NCI-H1105 (cell line): Measurements from ENCODE around the gene FAXDC2.
"Not testable (repeated sequence)": the region's sequence is repeated elsewhere in the genome, so short reads cannot be mapped to it uniquely, and the experiment has no call there.

Source experiments
- DNase-seq: peaks from one replicate; lab custom pipeline; 2025; lab: John Stamatoyannopoulos, UW

Gene FAXDC2

DNA sequence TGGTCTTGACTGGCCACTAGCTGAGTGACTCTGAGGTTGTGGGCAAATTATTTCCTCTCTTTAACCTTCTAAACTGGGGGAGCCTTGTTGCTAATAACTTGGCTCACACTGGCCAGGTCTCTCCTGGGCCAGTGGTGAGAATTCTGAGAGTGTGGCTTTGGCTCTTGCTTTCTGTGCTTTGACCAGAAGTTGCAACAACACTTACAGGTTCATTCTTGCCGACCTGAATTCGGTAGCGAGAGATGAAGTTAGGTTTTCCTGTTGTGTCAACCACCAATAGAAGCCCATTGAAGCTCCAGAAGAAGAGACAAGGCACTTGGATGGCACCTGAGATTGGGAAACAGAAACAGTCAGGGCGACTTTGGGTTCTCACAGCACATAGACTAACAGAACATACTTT is 19.8 kb downstream of the FAXDC2 start:
- no peak for DNase-seq

DNA sequence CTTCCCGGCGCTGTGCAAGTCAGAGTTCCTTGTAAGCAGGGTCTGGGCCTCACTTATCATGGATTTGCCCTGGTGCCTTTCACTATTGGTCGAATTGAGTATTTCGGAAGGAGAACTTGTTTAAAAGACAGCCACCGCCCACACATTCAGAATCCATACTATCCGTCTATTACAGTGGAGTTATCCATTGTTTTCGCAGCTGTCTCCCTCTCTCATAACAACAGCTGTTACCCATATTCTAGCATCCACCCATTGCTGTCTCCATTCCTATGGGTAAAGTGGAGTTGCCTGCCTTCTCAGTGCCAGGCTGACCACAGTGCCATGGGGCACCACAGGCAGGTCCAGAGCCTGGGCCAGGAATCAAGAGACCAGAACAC is 20.2 kb downstream of the FAXDC2 start:
- no peak for DNase-seq

DNA sequence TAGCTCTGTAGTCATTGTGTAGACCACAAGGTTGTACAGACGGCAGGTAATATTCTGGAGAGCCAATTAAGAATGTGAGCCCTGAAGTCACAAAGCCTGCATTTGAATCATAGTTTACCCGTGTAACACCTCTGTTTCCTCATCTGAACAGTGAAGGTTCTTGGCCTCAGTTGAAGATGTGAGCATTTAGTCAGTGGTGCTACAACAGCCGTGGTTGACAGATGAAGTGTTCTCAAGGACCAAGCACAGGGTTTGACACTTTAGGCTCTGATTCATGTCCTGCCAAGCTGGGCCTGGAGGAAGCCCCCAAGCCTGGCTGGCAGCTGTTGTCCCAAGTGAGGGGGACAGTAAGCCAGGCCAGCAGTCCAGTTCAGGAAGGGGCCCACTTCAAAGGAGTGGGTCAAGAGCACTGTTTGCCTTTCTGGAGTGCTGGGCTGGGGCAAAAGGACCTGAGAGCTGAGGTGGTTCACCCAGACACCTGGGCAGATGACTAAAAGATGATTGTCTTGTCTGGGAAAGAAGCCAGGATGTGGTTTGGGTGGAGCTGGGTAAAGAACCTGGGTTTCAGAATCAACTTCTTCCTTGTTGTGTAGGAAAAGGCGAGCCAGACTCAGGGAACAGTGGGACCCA is 20.7 kb downstream of the FAXDC2 start:
- no peak for DNase-seq

DNA sequence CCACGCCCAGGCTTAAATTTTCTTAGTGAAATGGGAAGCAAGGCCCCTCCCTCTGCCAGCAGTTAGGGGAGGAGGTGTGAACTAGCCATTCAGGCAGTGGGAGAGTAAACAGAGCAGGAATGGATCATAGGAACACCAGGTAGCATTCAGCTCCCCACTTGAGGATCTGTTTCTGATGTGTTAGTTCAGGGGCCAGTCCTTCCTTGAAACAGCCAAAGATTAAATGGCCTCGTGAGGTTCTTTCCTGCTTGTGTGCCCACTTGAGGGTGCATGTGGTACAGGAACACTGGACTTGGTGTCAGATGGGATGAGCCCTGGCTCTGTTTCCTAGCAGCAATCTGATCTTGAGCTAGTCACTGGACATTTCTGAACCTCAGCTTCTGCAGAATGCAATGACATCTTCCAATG is 21.2 kb downstream of the FAXDC2 start:
- DNase-seq, result no peak

DNA sequence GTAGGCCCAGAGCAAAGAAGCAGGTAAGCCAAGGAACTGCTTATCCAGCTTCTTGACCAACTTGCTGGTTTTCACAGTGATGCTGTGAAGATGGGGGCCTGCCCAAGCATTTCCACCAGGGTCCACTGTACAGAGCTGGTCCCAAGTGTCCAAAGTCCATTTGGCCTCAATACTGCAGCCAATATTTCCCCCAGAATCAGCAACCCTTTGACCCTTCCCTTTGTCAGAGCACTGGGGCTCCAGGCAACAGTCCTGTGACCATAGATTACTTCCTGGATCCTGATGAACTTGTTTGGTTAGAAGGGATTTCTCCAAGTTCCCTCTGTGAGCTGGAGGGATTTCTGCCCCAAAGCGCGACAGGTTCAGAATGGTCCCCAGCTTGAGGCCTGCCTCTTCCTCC is 26.3 kb downstream of the FAXDC2 start:
- no peak for DNase-seq

DNA sequence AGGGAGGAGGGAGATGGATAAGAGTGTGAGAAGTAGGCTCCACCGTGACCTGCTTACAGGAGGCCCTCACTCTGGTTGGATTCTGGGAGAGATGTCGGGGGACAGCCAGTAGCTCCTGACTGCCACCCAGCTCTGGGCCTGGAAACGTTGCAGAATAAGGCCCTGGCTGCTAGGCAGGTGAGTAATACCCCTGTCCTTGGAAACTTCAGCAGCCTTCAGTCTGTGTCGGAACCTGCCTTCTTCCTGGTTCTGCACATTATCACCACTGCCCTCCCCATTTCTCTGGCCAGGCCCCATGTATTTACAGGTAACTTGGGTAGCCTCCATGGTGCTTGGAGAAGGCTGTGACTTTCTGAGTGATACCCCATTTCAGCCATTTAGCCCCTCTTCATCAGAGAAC is 26.8 kb downstream of the FAXDC2 start:
- DNase-seq, result no peak

DNA sequence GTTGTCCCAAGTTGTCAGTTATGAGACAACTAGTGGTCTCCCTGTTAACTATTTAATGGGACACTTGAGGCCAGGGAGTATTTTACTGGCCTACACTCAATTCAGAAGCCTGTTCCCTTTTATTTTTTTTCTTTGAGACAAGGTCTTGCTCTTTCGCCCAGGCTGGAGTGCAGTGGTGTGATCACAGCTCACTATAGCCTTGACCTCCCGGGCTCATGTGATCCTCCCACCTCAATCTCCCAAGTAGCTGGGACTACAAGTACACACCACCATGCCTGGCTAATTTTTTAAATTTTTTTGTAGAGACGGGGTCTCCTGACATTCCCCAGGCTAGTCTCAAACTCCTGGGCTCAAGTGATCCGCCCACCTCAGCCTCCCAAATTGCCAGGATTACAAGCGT is 27.5 kb downstream of the FAXDC2 start:
- DNase-seq, result not testable (repeated sequence)

DNA sequence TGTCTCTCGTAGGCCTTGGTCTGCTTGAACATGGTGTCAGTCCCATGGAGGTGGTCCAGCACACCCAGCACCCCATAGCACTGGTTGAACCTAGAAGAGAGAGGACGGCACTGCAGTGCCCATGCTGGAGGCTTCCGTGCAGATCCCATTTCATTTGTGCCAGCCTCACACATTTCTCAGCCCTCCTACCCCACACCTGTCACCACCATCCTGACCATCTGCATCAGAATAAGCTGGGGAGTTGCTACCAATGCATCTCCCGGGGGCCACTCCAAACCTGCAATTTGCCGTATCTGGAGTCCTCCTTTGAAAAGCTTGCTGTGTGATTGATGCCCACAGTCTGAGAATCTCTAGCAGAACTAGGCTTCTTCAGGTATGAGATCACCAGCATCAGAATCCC is 30.0 kb downstream of the FAXDC2 start:
- no peak for DNase-seq

DNA sequence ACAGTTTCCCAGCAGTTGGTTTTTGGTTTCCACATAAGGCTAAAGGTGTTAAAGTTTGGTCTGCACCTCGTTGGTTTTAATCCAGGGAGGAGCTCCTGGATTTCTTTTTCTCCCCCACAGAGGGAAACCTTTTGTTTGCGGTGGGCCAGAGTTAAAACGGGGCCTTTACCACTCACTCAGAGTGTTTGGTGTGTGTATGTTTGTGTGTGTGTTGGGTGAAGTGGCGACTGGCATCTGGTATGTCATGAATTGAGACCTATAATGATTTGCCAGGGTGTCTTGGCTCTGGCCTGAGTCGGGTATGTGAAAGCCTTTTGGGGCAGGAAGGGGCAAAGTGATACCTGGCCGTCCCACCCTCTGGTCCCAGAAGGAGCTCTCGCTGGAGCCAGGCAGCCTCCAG is 30.9 kb downstream of the FAXDC2 start:
- no peak for DNase-seq

DNA sequence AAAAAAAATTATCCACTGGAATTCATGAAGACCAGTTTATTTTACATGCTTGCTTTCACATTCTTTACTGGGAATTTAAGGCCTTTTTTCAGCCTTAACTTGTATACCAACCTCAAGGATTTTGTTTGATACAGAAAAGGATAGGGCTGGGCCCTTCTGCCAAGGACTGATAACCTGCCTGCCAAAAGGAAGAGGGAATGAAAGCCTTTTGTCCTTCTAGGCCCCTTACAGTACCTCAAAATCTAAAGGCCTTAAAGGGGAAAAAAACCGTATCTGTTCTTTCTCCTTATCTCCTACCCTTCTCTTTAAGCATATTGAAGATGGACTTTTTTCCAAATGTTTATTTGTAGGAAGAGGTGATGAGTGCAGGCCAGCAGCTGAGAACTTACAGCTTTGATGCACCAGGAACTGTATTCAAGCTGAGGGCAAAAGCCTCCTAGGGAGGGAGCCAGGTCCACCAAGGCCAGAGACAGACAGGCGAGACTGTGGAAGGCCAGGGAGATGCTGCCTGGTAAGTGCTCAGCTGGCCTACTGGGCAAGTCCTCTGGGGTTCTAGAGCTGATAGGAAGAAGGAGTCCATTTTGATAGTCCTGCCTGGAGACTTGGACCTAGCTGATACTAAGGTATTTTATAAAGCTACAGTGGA is 31.8 kb downstream of the FAXDC2 start:
- DNase-seq, result no peak

DNA sequence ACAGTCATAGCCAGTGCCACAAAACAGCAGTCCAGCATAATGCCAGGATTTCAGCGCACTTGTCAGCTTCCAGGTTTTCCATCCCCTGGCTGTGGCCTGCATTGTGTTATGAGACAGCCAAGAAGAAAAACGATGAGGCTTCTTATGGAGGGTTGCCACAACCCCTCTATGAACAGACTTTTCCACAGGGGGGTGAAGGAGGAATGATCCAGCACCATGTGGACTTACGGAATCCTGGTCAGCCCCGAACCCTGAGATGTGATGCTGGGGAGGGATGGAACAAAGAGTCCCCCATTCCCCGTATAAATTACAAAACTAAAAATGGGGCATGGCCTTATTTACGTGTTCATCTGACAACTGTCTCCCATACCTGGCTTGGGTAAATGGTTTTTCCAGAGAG is 32.6 kb downstream of the FAXDC2 start:
- DNase-seq, result no peak

DNA sequence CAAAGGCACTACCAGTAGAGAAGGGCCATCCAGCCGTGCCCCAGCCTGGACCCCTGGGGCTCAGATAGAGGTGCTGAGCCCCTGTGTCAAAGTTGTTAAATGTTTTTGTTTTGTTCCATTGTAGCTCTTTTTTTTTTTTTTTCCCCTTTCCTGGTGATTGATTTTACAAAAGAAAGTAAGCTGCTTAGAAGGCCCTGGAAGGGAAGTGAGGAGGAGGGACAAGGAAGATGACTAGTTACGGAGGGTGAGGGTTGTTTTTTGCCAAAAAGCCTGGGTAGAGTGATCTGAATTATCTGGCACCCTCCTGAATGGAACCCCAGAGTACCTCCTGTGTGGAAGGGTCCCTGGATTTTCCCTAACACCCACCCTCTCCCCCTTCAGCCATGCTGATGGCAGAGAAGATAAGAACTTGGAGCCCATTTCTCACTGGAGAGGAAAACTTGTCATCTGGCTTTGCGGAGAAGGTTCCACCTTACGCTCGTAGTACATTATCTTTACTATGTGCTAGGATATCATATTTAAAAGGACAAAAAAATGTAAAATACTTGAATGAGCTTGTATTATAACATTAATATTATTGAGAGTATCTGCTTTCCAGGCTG is 33.4 kb downstream of the FAXDC2 start:
- DNase-seq, result no peak

DNA sequence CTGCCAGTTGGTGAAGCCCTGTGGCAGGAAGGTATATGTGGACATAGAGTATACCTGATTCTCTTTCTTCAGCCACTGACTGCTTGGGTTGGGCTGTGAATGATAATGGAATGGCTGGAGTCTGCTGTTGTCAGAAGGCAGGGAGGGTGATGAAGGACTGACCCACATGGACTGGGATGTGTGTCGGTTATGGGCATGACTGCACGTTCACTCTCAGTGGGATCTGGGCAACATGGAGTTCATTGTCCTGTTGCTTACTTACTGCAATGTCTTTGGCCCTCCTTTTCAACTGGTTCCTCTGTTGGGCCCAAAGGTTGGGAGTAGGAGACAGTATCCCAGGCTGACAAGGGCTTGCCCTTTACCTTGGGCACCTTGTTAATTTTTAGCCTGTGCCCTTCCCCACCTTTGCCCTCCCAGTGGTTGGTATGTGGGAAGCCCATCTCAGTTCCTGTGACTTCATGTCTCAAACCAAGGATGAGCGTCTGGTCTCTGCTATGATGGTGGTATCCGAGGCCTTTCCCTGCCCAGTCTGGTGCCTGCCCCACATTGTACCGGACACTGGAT is 34.6 kb downstream of the FAXDC2 start:
- no peak for DNase-seq

DNA sequence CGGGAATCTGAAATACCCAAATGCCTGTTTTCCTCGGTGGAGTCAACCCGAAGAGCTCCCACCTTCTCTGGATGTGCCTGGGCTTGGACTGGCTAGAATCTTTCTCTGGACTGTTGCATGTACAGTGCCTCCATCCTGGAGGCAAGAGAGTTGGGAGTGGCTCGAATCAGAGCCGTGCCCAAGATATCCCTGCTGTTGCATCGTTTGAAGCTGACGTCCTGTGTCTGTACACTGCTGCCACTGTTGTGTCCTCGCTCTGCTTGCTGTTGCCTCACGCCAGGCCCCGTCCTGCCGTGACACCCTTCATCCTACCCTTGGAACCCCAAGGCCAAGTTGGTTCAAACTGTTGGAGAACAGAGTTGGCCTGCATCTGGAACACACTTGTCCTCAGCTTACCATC is 35.4 kb downstream of the FAXDC2 start:
- DNase-seq, result no peak

DNA sequence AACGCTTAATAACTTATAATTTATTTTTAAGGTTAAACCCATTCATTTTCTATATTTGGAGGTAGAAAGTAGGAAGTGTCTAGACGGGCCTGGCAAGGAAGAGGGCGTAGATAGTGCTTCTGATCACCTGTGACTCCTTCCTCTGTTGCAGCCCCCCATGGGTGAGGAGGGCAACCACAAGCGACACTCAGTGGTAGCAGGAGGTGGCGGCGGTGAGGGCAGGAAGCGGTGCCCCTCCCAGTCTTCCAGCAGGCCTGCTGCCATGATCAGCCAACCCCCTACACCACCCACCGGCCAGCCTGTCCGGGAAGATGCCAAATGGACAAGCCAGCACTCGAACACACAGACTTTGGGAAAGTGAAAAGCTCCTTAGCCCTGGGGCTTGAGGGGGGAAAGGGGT is 36.7 kb downstream of the FAXDC2 start:
- no peak for DNase-seq

DNA sequence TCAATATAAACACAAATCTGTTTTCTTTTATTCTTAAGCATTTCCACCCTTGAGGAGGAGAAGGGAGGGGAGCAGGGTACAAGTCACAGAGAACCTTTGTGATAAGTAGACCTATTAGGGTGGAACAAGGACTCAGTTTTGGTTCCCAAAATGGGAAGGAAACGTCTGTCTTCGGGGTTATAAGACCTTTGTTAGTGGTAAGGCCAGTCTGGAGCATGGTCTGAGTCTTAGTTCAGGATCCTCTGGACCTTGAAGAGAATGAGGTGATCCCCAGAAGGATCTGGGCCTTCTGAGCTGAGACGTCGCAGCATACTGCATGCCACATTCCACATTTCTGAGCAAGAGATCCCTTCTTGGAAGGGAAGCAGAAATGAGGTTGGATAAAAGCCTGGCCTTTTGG is 37.2 kb downstream of the FAXDC2 start:
- no peak for DNase-seq

DNA sequence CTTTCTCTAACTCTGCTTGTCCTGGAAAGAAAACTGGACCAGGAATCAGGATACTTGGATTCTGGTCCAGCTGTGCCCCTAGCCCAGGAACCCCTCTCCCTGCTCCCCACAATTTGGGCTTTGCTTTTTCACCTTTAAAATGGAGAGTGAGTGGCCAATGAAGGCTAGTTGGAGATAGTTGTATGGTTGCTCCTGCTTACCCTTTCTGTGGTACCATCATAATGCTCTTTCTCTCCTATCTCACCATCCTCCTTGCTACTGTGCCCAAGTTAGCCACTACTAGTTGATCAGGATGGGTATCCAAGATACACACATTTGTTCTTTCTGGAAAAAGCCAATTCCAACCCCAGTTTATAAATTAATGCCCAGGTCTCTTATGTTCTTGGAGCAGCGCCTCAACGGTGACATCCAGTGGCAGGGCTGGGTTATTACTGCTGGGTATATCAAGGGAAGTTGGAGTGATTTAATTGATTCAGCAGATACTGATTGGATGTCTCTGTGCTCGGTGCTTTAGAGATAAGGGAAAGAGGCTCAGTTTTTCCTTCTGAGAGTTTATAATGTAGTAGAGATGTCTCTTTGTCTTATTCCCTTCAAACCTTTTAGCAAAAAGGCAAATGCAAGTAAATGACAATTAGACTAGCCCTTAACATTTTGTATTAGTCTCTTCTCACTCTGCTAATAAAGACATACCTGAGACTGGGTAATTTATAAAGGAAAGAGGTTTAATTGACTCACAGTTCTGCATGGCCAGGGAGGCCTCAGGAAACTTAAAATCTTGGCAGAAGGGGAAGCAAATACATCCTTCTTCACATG is 38.5 kb downstream of the FAXDC2 start:
- no peak for DNase-seq

DNA sequence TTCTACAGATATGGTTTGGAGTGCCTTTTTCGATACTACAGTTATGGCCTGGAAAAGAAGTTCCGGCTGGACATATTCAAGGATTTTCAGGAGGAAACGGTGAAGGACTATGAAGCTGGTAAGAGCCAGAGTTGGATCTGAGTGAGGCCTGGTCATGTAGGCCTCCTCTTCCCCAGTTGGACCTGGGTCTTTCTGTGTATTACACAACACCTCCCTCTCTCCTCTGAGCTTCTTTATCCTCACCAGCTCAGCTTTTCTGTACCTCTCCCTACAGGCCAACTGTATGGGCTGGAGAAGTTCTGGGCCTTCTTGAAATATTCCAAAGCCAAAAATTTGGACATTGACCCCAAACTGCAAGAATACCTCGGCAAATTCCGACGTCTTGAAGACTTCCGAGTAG is 39.2 kb downstream of the FAXDC2 start:
- no peak for DNase-seq

DNA sequence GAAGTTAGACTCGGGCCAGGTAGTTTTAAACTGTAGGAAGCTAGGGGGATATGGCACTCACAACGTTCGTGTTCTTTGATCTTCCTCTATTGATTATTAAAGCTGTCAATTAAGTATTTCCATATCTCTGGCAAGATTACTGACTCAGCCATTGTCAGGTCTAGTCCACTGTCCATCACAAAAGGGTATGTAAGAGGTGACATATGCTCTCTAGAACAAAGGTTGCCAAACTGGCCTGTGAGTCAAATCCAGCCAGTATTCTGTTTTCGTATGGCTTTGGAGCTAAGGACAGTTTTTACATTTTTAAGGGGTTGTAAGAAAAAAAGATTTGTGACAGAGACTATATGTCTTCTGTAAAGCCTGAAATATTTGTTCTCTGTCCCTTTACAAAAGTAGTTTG is 44.2 kb downstream of the FAXDC2 start:
- no peak for DNase-seq

DNA sequence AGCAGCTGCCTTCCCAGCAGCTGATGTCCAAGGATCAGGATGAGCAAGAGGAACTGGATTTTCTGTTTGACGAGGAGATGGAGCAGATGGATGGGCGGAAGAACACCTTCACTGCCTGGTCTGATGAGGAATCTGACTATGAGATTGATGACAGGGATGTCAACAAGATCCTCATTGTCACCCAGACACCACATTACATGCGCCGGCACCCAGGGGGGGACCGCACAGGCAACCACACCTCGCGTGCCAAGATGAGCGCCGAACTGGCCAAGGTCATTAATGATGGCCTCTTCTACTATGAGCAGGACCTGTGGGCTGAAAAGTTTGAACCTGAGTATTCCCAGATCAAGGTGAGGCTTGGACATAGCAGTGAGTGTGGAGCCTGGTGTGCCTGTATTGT is 48.4 kb downstream of the FAXDC2 start:
- no peak for DNase-seq

DNA sequence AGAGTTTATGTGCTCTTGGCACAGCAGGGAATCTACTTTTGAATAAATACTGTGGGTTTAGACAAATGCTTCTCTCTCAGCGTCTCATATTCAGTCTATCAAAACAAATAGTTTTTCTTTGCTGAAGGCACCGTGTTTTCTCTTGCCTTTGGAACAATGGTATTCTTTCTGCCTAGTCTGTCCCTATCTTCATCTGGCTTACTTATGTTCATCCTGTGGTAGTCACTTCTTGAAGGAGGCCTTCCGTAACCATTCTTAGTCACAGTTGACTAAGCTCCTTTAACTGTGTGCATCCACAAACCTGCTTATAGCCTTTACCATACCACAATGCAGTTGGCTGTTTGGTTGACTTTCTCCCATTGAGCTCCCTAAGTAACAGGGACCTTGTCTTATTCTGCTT is 49.3 kb downstream of the FAXDC2 start:
- no peak for DNase-seq

DNA sequence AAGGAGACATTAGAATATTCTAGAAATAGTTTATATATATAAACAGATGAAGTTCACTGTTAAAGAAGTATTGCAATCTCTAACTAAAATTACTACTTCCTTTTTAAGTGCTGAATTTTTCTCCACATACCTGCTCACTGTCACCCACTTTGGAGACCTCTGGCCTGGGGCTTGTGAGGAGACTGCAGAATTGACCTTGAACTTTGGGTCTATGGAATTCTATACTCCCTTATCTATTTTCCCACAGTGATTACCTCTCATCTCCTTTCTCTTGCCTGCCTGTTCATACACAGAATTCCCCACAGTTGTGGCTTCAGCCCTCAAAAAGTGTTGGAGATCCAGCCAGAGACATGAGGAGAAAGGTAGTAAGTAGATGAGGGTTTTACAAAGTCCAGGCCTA is 49.8 kb downstream of the FAXDC2 start:
- no peak for DNase-seq

DNA sequence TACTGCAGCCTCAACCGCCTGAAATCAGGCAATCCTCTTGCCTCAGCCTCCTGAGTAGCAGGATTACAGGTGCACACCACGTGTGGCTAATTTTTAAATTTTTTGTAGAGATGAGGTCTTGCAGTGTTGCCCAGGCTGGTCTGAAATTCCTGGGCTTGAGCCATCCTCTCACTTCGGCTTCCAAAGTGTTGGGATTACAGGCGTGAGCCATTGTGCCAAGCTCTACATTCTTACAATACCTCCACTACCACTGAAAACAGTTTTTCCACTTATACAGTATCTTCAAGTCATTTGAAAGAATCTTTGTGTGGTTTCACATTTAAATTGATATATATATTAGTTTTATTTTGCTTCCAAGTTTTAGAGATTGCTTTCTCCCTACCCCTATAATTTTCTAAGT is 52.6 kb downstream of the FAXDC2 start:
- no peak for DNase-seq
